ENCODE measurements around the gene CA10.

DNA sequence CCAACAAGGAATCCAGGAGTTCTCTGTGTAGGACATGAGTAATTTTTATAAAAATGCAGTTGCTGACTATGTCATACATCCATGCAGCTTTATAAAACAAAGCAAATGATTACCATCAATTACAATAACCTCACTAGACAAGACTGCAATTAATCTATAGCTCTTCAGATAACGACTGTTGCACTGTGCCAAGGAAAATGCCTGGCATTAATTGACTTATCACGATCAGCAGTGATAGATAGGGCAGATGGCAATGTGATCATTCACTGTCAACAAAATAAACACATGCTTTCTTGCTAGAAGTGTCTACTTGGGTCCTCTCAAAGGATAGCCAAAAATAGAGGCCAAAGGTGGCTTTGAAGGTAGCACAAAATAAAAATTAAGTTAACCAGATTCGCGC is 415.0 kb downstream of the CA10 start:
- no peak for TF ChIP-seq EZH2 (IDR thresholded peaks at IDR 0.05; ENCODE audit: low read length, missing control alignments)
- TF ChIP-seq, protein P1, sequence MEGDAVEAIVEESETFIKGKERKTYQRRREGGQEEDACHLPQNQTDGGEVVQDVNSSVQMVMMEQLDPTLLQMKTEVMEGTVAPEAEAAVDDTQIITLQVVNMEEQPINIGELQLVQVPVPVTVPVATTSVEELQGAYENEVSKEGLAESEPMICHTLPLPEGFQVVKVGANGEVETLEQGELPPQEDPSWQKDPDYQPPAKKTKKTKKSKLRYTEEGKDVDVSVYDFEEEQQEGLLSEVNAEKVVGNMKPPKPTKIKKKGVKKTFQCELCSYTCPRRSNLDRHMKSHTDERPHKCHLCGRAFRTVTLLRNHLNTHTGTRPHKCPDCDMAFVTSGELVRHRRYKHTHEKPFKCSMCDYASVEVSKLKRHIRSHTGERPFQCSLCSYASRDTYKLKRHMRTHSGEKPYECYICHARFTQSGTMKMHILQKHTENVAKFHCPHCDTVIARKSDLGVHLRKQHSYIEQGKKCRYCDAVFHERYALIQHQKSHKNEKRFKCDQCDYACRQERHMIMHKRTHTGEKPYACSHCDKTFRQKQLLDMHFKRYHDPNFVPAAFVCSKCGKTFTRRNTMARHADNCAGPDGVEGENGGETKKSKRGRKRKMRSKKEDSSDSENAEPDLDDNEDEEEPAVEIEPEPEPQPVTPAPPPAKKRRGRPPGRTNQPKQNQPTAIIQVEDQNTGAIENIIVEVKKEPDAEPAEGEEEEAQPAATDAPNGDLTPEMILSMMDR (conservative IDR thresholded peaks at IDR 0.05 in 1 of 2, IDR thresholded peaks at IDR 0.05 in 1 of 2; ENCODE audit: low read depth in 1 of 2, low read length in 2 of 2) = no peak
